B cell (primary cell): ENCODE measurements around the gene CISH. TPM values are rescaled to one million over a fixed set of nuclear protein-coding genes. Genes with fewer than 3 reads are reported as not detected.

Source experiments
- ATAC-seq: fragments of 200-7000 bp; cut with Tn5 transposase; one replicate; pipeline ENCODE4 v1.10.0; 2021; ENCODE audit warnings: low read depth, mild to moderate bottlenecking, moderate number of reproducible peaks, moderate library complexity
- CTCF ChIA-PET: fragments of 350-600 bp; sonication (Branson Sonifier 250); formaldehyde crosslinking; loops from one replicate; lab custom pipeline; 2021; ENCODE audit warnings: antibody characterized with exemption, inconsistent platforms; lab: Charles Lee
- POLR2A ChIA-PET: fragments of 350-600 bp; sonication (Branson Sonifier 250); formaldehyde crosslinking; loops from one replicate; lab custom pipeline; 2021; ENCODE audit warnings: antibody characterized with exemption; lab: Charles Lee
- DNase-seq: peaks from one replicate; pipeline ENCODE4 v3.0.0; 2013
- H2AFZ ChIP-seq: 2 replicates; pipeline ENCODE4 v1.6.1; 2012; ENCODE audit warnings: mild to moderate bottlenecking, low read depth, low read length; ENCODE audit not compliant: insufficient read depth, poor library complexity, severe bottlenecking
- H3K27ac ChIP-seq, 2 donors: 1 replicate in 1 of 2; 2 replicates in 1 of 2; pipeline ENCODE4 v1.5.1; 2012 to 2013; ENCODE audit warnings: low read length in 2 of 2, mild to moderate bottlenecking in 2 of 2, moderate library complexity in 1 of 2
- H3K27me3 ChIP-seq, 4 experiments: fragments of 200-600 bp in 1 of 4; sonication (generic) in 1 of 4; replicated peaks in 1 of 4; 1 replicate in 2 of 4; 2 replicates in 2 of 4; pipeline versions ENCODE4 v1.6.1 to v1.7.0; 2013 to 2016; ENCODE audit warnings: low read length in 3 of 4, mild to moderate bottlenecking in 2 of 4, mixed read lengths in 1 of 4, moderate library complexity in 1 of 4; ENCODE audit not compliant: insufficient read depth in 4 of 4, control insufficient read depth in 3 of 4; ENCODE audit errors: control extremely low read depth in 1 of 4
- H3K36me3 ChIP-seq, 2 experiments: replicated peaks in 1 of 2; 1 replicate in 1 of 2; 2 replicates in 1 of 2; pipeline versions ENCODE4 v1.6.1 to v1.7.1; 2013; ENCODE audit warnings: low read length in 1 of 2; ENCODE audit not compliant: insufficient read depth in 2 of 2, control insufficient read depth in 1 of 2; ENCODE audit errors: control extremely low read depth in 1 of 2, extremely low read depth in 1 of 2
- H3K4me1 ChIP-seq, 2 donors: fragments of 200-600 bp in 1 of 2; sonication (generic) in 1 of 2; 1 replicate in 1 of 2; 2 replicates in 1 of 2; pipeline versions ENCODE4 v1.5.1 to v1.6.1; 2013 to 2017; ENCODE audit warnings: low read length in 2 of 2; ENCODE audit not compliant: control insufficient read depth in 2 of 2, insufficient read depth in 2 of 2
- H3K4me2 ChIP-seq: replicated peaks from 2 replicates; pipeline ENCODE3; 2012; ENCODE audit warnings: mild to moderate bottlenecking, low read depth, low read length; ENCODE audit not compliant: poor library complexity, severe bottlenecking
- H3K4me3 ChIP-seq, 5 experiments: fragments of 200-600 bp in 1 of 5; sonication (generic) in 1 of 5; 1 replicate in 3 of 5; 2 replicates in 2 of 5; pipeline versions ENCODE4 v1.5.1 to v1.7.0; 2011 to 2016; ENCODE audit warnings: low read length in 4 of 5, mild to moderate bottlenecking in 4 of 5, low read depth in 2 of 5, control low read depth in 1 of 5, moderate library complexity in 1 of 5; ENCODE audit not compliant: insufficient read depth in 1 of 5; ENCODE audit errors: control extremely low read depth in 1 of 5, extremely low read depth in 1 of 5
- H3K79me2 ChIP-seq: fragments of 200-600 bp; sonication (generic); one replicate; pipeline ENCODE4 v1.6.0; 2016; ENCODE audit warnings: low read length; ENCODE audit not compliant: control insufficient read depth, insufficient read depth
- H3K9ac ChIP-seq: fragments of 200-600 bp; sonication (generic); 2 replicates; pipeline ENCODE4 v1.6.1; 2017; ENCODE audit warnings: mild to moderate bottlenecking, low read length, moderate library complexity
- H3K9me3 ChIP-seq, 3 donors: one replicate each; pipeline versions ENCODE4 v1.6.1 to v1.7.1; 2013; ENCODE audit warnings: low read length in 2 of 3; ENCODE audit not compliant: control insufficient read depth in 2 of 3, insufficient read depth in 1 of 3; ENCODE audit errors: control extremely low read depth in 1 of 3
- H4K20me1 ChIP-seq: 2 replicates; pipeline ENCODE4 v1.6.0; 2012; ENCODE audit warnings: mild to moderate bottlenecking, low read length; ENCODE audit not compliant: insufficient read depth, control insufficient read depth, poor library complexity, severe bottlenecking
- H3K27ac Mint-ChIP-seq: one replicate; pipeline ENCODE4 v1.8.0; 2021; ENCODE audit warnings: mixed read lengths
- H3K27me3 Mint-ChIP-seq: one replicate; pipeline ENCODE4 v1.8.0; 2021; ENCODE audit warnings: mixed read lengths
- H3K4me1 Mint-ChIP-seq: one replicate; pipeline ENCODE4 v1.8.0; 2021; ENCODE audit warnings: mixed read lengths
- H3K4me3 Mint-ChIP-seq: one replicate; pipeline ENCODE4 v1.8.0; 2021; ENCODE audit warnings: mixed read lengths
- H3K9me3 Mint-ChIP-seq: one replicate; pipeline ENCODE4 v1.8.0; 2022; ENCODE audit warnings: mixed read lengths; ENCODE audit not compliant: insufficient read depth
- EZH2 ChIP-seq: IDR thresholded peaks from 2 replicates; pipeline ENCODE4 v1.6.1; 2012; ENCODE audit warnings: borderline replicate concordance, low read depth, mild to moderate bottlenecking, moderate library complexity, low read length; ENCODE audit not compliant: insufficient read depth, poor library complexity, severe bottlenecking
- WGBS: methylation state at CpG from one replicate; pipeline ENCODE4 v1.1.5; 2013; ENCODE audit warnings: missing lambda C conversion rate; ENCODE audit not compliant: insufficient coverage; 5-methylcytosine and 5-hydroxymethylcytosine counted together
- intact Hi-C: fragments of 100-400 bp; cut with micrococcal nuclease; formaldehyde crosslinking; loops from one replicate; pipeline ENCODE4 v1.10.0; 2022
- polyA plus RNA-seq: library from polyadenylated mRNA; depleted of rRNA; stranded (reverse); fragments of >200 nt; gene quantifications from 2 replicates; pipeline ENCODE4 v1.2.3, GENCODE V29; 2012
- total RNA-seq, 2 donors: library from RNA; stranded (reverse); fragments of 120-200 nt in 1 of 2; gene quantifications; 1 replicate in 1 of 2; 2 replicates in 1 of 2; pipeline versions ENCODE4 v1.2.3 to v1.2.4, GENCODE V29; 2013 to 2022
- TF ChIP-seq, protein P1 (sequence below): fragments of 200-600 bp; IDR thresholded peaks from one replicate; pipeline ENCODE4 v1.8.0; 2022; ENCODE audit warnings: antibody characterized with exemption, mild to moderate bottlenecking

The CISH gene
- total and polyA plus RNA-seq, 2 donors (not counting 1 experiment from before 2014, with no cell fraction given), result 2.3 to 3.5 TPM

- Mint-ChIP-seq H3K4me3 (no peak overlapping the region), H3K4me1 (peaks cover 30% of the 10 kb centered on the region), H3K9me3 (no peaks in the 10 kb centered on the region), H3K27ac (peak overlapping the region; percentile 65), H3K27me3 (no peaks in the 10 kb centered on the region)
- intact Hi-C loops, result loop anchor here (1.0 kb wide), 1 partner anchor 42 kb away; no protein-coding TSS in a partner anchor
- POLR2A ChIA-PET, result interaction anchor here (0.9 to 4.0 kb wide), 2 partner anchors 40 kb away, joined by 3 to 38 read pairs; partner anchors contain the start of gene CISH
- Histone ChIP-seq H2AFZ (no peak overlapping the region), H3K9me3 (no peaks in the 10 kb centered on the region), H4K20me1 (no peaks in the 10 kb centered on the region), H3K4me2 (no peak overlapping the region), H3K4me3 (no peak overlapping the region), H3K4me1 (peaks cover 11 to 32% of the 10 kb centered on the region in 2 donors), H3K9ac (no peak overlapping the region), H3K27me3 (no peaks in the 10 kb centered on the region), H3K27ac (no peak overlapping the region), H3K36me3 (peaks cover 0 to 20% of the 10 kb centered on the region in 2 experiments), H3K79me2 (peaks cover 11% of the 10 kb centered on the region)
- DNase-seq (peak; percentile 81), ATAC-seq (no peak)
- CTCF ChIA-PET, result interaction anchor here (0.5 to 16.8 kb wide), 12 partner anchors 11 to 943 kb away, joined by 3 to 541 read pairs (median 3); partner anchors contain the start of genes CISH and MAPKAPK3
- no CpG with 5 or more reads among the region's 1 CpG for WGBS
- TF ChIP-seq, protein P1, sequence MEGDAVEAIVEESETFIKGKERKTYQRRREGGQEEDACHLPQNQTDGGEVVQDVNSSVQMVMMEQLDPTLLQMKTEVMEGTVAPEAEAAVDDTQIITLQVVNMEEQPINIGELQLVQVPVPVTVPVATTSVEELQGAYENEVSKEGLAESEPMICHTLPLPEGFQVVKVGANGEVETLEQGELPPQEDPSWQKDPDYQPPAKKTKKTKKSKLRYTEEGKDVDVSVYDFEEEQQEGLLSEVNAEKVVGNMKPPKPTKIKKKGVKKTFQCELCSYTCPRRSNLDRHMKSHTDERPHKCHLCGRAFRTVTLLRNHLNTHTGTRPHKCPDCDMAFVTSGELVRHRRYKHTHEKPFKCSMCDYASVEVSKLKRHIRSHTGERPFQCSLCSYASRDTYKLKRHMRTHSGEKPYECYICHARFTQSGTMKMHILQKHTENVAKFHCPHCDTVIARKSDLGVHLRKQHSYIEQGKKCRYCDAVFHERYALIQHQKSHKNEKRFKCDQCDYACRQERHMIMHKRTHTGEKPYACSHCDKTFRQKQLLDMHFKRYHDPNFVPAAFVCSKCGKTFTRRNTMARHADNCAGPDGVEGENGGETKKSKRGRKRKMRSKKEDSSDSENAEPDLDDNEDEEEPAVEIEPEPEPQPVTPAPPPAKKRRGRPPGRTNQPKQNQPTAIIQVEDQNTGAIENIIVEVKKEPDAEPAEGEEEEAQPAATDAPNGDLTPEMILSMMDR, result peak; percentile 87
- TF ChIP-seq EZH2, result no peak
Observed at GRCh38 chr3:50572158-50572557, 39.4 kb downstream of the CISH start.

GRCh38 chr3:50571486-50571885 lies 40.1 kb downstream of the CISH start:
- no peaks in the 10 kb centered on the region for H3K9me3 ChIP-seq
- H2AFZ ChIP-seq, result no peak overlapping the region
- no peaks in the 10 kb centered on the region for H3K27me3 ChIP-seq
- DNase-seq (no peak), ATAC-seq (no peak)
- TF ChIP-seq EZH2, result no peak
- TF ChIP-seq, protein P1, result no peak
- WGBS, result 100% methylated on average over 1 of the region's 4 CpGs
- H3K4me1 ChIP-seq, result peaks cover 16 to 39% of the 10 kb centered on the region in 2 donors
- peaks cover 0 to 15% of the 10 kb centered on the region in 2 experiments for H3K36me3 ChIP-seq
- no peaks in the 10 kb centered on the region for H3K27me3 Mint-ChIP-seq
- H3K9ac ChIP-seq, result no peak overlapping the region
- no peaks in the 10 kb centered on the region for H3K9me3 Mint-ChIP-seq
- no peak overlapping the region for H3K27ac ChIP-seq
- peaks cover 11% of the 10 kb centered on the region for H3K79me2 ChIP-seq
- peaks cover 32% of the 10 kb centered on the region for H3K4me1 Mint-ChIP-seq
- intact Hi-C loops, result no loop called here
- H4K20me1 ChIP-seq, result no peaks in the 10 kb centered on the region
- ChIA-PET CTCF (interaction anchor here (1.0 to 16.8 kb wide), 10 partner anchors 11 to 806 kb away, joined by 3 to 541 read pairs (median 4); partner anchors contain the start of genes CISH and MAPKAPK3), POLR2A (interaction anchor here (3.5 to 4.0 kb wide), 2 partner anchors 41 to 45 kb away, joined by 25 to 38 read pairs; partner anchors contain the start of genes CISH and MAPKAPK3)
- H3K4me3 ChIP-seq, result no peak overlapping the region
- H3K4me2 ChIP-seq, result no peak overlapping the region
- no peak overlapping the region for H3K27ac Mint-ChIP-seq
- H3K4me3 Mint-ChIP-seq, result no peak overlapping the region
